Activated naive CD8-positive, alpha-beta T cell treated with anti-CD3 and anti-CD28 coated beads for 36 hours (primary cell): Measurements from ENCODE around the gene FGD2. TPM values are rescaled to one million over a fixed set of nuclear protein-coding genes. Genes with fewer than 3 reads are reported as not detected.
"Not testable (repeated sequence)": the region's sequence is repeated elsewhere in the genome, so short reads cannot be mapped to it uniquely, and the experiment has no call there.

Experiments used
- DNase-seq: peaks from one replicate; pipeline ENCODE4 v3.0.0; 2021
- H3K27ac Mint-ChIP-seq: one replicate; pipeline ENCODE4 v1.8.0; 2022; ENCODE audit warnings: mild to moderate bottlenecking, moderate library complexity, mixed read lengths
- H3K27me3 Mint-ChIP-seq: one replicate; pipeline ENCODE4 v1.8.0; 2022; ENCODE audit warnings: mild to moderate bottlenecking, mixed read lengths
- H3K36me3 Mint-ChIP-seq: one replicate; pipeline ENCODE4 v1.8.0; 2021; ENCODE audit warnings: mild to moderate bottlenecking, mixed read lengths
- H3K4me1 Mint-ChIP-seq: one replicate; pipeline ENCODE4 v1.8.0; 2021; ENCODE audit warnings: mixed read lengths
- H3K4me3 Mint-ChIP-seq: one replicate; pipeline ENCODE4 v1.8.0; 2022; ENCODE audit warnings: mild to moderate bottlenecking, moderate library complexity, mixed read lengths
- H3K9me3 Mint-ChIP-seq: one replicate; pipeline ENCODE4 v1.8.0; 2022; ENCODE audit warnings: mixed read lengths
- total RNA-seq, 2 experiments: library from RNA; stranded (reverse); gene quantifications; one replicate each; pipeline ENCODE4 v1.2.3, GENCODE V29; 2021

The FGD2 gene
- total RNA-seq, 2 experiments from 2014 or later = 1.7 to 1.8 TPM

DNA sequence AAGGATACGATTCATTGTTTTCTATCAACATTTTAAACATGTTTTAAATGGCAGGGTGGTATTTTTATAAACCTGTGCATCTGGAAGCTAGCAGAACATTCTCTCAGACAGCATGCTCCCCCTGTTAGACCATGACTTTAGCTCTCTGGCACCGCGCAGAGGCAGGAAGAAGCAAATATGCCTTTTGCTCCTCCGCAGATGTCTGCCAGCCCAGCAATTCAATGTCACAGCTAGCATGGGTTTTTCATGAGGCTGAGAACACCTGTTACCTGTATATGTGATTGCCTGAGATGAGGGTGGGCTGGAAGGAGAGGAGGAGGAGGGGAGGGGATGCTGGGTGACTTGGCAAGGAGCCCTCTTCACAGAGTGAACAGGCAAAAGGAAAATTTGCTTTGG lies 26.1 kb upstream of the FGD2 start:
- H3K4me1 Mint-ChIP-seq = peaks cover 19% of the 10 kb centered on the region
- H3K27me3 Mint-ChIP-seq = no peaks in the 10 kb centered on the region
- peak overlapping the region; percentile 6 for H3K27ac Mint-ChIP-seq
- peaks cover 11% of the 10 kb centered on the region for H3K36me3 Mint-ChIP-seq
- no peaks in the 10 kb centered on the region for H3K9me3 Mint-ChIP-seq
- no peak for DNase-seq
- no peak overlapping the region for H3K4me3 Mint-ChIP-seq

DNA sequence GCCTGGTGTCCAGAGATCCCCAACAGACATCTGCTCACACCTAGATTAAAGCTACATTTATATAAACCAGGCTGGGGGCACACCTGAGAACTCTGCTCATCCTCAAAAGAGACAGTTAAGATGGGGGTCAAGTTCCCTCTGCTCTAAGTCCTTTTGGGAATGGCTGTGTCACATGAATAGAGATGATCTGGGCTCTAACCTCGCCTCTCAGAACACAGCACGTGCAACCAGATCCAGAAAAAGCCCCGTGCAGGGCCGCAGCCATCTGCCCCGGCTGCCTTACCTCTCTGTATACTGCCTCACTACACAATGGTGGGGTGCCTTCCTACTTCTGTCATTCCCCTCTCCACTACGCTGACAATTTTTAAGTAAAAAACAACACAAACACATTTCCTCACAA lies 25.3 kb upstream of the FGD2 start:
- no peak overlapping the region for H3K27ac Mint-ChIP-seq

DNA sequence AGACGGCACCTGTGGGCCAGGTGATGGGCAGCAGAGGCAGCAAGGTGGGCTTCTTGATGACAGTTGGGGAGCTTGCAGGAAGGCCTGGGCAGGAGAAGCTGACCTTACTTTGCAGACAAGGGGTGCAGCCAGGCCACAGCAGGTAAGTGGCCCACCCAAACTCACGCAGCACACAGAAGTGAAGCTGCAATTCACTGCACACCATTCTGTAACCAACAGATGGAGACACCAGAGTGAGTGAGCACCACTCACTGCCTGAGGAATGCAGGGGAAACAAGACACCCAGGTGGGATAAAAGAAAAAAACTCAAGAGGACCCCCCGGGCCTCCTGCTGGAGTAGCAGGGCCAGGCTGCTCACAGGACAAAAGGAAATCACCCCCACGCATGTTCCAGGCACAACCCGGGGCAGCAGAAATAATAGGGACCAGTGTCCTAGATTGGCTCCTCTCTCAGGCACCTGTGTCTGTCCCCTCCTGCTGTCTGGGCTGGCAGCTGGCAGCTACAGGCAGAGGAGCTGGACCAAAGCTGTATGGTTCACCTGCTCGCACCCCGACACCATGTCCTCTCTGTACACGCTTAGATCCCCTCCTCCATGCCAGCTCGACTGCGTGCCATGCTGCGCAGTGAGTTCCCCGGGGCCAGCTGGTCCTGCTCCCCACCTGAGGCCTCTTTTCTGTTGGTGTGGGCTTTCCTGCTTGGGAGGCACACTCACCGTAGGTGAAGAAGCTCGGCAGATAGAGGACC lies 24.4 kb upstream of the FGD2 start:
- no peaks in the 10 kb centered on the region for H3K27me3 Mint-ChIP-seq
- H3K9me3 Mint-ChIP-seq = no peaks in the 10 kb centered on the region
- no peak for DNase-seq
- no peak overlapping the region for H3K4me3 Mint-ChIP-seq
- peak overlapping the region; percentile 6 for H3K27ac Mint-ChIP-seq
- peaks cover 19% of the 10 kb centered on the region for H3K4me1 Mint-ChIP-seq
- peaks cover 9% of the 10 kb centered on the region for H3K36me3 Mint-ChIP-seq

More for the DNA sequence above, 25.3 kb upstream of the FGD2 start:
- no peak for DNase-seq
- Mint-ChIP-seq H3K4me3 (no peak overlapping the region), H3K36me3 (peaks cover 9% of the 10 kb centered on the region), H3K27me3 (no peaks in the 10 kb centered on the region), H3K4me1 (peaks cover 19% of the 10 kb centered on the region), H3K9me3 (no peaks in the 10 kb centered on the region)

- Mint-ChIP-seq H3K9me3 (no peaks in the 10 kb centered on the region), H3K4me1 (peaks cover 26% of the 10 kb centered on the region), H3K4me3 (no peak overlapping the region), H3K27me3 (no peaks in the 10 kb centered on the region), H3K36me3 (peaks cover 5% of the 10 kb centered on the region), H3K27ac (no peak overlapping the region)
- DNase-seq = no peak
Observed at GRCh38 chr6:36983538-36983937, 21.9 kb upstream of the FGD2 start.

DNA sequence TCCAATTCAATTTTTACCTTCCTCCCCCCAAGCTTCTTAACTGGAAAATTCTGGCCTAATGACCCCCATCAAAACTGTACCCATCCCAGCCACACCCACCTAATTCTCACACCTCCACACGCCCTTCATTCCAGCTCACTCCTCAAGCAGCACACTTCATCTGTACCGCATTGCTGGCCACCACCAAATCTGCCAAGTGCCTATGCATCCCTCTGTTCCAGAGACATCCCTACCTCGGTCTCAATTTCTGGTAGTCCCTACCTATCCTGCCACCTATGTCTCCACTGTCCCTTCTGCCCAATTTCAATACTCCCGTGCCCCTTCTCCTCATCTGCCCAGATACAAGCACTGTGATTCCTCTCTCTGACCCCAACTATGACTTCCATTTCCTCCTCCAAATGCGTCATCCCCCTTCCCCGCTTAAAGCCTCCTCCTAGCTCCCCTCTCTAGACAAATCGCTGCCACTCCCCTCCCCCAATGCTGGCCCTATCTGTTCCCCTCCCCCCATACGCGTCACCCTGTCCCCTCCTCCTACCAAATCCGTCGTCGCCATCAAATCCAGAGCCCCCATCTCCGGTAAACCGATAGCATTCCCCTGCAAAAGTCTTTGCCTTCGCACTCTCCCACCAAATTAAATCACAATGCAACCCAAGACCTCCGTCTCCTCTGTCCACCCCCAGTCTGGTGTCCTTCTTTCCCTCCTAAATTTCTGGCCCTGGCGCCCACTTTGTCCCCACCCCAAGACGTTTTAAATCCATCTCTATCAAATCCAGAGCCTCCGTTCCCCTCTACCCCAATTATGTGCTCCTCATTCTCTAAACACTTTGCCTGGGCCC lies 20.7 kb upstream of the FGD2 start:
- H3K27me3 Mint-ChIP-seq = no peaks in the 10 kb centered on the region
- DNase-seq = peak; percentile 61
- no peak overlapping the region for H3K27ac Mint-ChIP-seq
- peaks cover 5% of the 10 kb centered on the region for H3K36me3 Mint-ChIP-seq
- peaks cover 21% of the 10 kb centered on the region for H3K4me1 Mint-ChIP-seq
- H3K4me3 Mint-ChIP-seq = no peak overlapping the region
- no peaks in the 10 kb centered on the region for H3K9me3 Mint-ChIP-seq

DNA sequence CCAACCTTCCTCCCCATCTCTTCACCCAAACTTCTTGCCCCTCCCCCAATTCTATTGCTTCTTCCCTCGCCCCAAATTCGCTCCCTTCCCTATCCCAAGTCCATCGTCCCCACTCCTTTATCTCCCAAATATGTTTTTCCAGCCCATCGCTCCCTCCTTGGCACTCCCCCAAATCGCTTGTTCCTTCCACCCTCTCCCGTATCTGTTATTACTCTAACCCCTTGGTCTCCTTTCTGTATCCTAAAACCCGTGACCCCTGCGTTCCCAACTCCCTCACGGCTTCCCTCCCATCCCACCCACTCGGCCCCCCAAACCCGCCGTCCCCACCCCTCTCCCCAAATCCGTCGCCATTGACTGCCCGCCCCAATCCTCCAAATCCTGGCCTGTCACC lies 20.0 kb upstream of the FGD2 start:
- H3K27me3 Mint-ChIP-seq = no peaks in the 10 kb centered on the region
- H3K4me1 Mint-ChIP-seq = peaks cover 18% of the 10 kb centered on the region
- H3K27ac Mint-ChIP-seq = no peak overlapping the region
- DNase-seq = no peak
- H3K4me3 Mint-ChIP-seq = no peak overlapping the region
- H3K9me3 Mint-ChIP-seq = no peaks in the 10 kb centered on the region
- peaks cover 5% of the 10 kb centered on the region for H3K36me3 Mint-ChIP-seq

DNA sequence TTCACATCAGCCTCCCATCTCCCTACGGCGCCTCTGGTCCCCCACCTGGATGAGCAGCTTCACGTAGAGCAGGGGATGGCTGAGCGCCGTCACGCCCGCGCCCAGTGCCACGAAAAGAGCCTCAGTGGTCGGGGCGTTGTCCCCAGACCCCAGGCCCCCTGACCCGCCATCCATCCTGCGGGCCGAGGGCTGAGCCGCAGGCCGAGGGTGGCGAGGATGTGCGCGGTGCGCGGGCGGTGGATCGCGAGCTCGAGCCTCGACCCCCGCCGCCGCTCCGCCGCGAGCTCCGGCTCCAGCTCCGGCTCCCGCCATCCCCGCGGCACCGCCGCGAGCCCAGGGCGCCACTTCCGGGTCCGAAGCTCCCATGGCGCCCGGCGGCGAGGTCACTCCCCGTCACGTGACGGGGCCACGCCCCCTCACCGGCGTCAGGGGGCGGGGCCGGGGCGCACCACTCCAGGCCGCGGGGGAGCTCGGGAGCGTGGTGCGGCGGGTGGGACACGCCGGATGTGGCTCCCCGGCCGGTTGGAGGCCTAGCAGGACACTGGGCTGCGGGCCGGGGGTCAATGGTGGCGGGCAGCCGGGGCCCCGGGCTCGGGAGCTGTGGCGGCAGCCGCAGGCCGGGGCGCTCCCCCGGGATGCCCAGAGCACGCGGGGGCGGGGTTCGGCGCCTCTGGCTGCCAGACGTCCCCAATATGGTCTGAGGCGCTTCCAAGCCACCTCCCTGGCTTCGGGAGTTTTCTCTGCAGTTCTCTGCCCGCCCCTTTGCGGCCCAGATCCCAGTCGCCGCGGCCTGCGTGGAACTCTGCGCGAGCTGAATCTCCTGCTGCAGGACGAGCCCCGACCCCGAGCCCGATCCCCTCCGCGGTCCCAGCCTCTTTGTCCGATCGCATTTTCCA lies 19.4 kb upstream of the FGD2 start, which contains the start of gene MTCH1:
TSS of gene MTCH1 (minus strand) at position 389 of the 896 bp plus-strand sequence. CDS start at position 366, 23 bp downstream.
- H3K36me3 Mint-ChIP-seq = peaks cover 5% of the 10 kb centered on the region
- peaks cover 15% of the 10 kb centered on the region for H3K4me1 Mint-ChIP-seq
- no peaks in the 10 kb centered on the region for H3K9me3 Mint-ChIP-seq
- H3K27me3 Mint-ChIP-seq = no peaks in the 10 kb centered on the region
- H3K27ac Mint-ChIP-seq = peak within 1 kb of the TSS; percentile 97
- peak within 1 kb of the TSS; percentile 97 for H3K4me3 Mint-ChIP-seq
- peak; percentile 92 for DNase-seq

GRCh38 chr6:36986704-36987047 lies 18.8 kb upstream of the FGD2 start:
- H3K36me3 Mint-ChIP-seq = peaks cover 4% of the 10 kb centered on the region
- no peaks in the 10 kb centered on the region for H3K9me3 Mint-ChIP-seq
- no peaks in the 10 kb centered on the region for H3K27me3 Mint-ChIP-seq
- no peak for DNase-seq
- peaks cover 11% of the 10 kb centered on the region for H3K4me1 Mint-ChIP-seq
- H3K4me3 Mint-ChIP-seq = peak overlapping the region; percentile 97
- H3K27ac Mint-ChIP-seq = peak overlapping the region; percentile 97

- Mint-ChIP-seq H3K4me3 (no peak overlapping the region), H3K4me1 (peaks cover 7% of the 10 kb centered on the region), H3K27me3 (no peaks in the 10 kb centered on the region), H3K36me3 (peaks cover 2% of the 10 kb centered on the region), H3K27ac (no peak overlapping the region), H3K9me3 (no peaks in the 10 kb centered on the region)
- DNase-seq = no peak
Observed at GRCh38 chr6:36989264-36989663, 16.2 kb upstream of the FGD2 start.

GRCh38 chr6:36990401-36990800 lies 15.1 kb upstream of the FGD2 start:
- not testable (repeated sequence) for H3K4me3 Mint-ChIP-seq, DNase-seq, H3K4me1 Mint-ChIP-seq, H3K36me3 Mint-ChIP-seq, H3K27me3 Mint-ChIP-seq, H3K9me3 Mint-ChIP-seq, H3K27ac Mint-ChIP-seq

DNA sequence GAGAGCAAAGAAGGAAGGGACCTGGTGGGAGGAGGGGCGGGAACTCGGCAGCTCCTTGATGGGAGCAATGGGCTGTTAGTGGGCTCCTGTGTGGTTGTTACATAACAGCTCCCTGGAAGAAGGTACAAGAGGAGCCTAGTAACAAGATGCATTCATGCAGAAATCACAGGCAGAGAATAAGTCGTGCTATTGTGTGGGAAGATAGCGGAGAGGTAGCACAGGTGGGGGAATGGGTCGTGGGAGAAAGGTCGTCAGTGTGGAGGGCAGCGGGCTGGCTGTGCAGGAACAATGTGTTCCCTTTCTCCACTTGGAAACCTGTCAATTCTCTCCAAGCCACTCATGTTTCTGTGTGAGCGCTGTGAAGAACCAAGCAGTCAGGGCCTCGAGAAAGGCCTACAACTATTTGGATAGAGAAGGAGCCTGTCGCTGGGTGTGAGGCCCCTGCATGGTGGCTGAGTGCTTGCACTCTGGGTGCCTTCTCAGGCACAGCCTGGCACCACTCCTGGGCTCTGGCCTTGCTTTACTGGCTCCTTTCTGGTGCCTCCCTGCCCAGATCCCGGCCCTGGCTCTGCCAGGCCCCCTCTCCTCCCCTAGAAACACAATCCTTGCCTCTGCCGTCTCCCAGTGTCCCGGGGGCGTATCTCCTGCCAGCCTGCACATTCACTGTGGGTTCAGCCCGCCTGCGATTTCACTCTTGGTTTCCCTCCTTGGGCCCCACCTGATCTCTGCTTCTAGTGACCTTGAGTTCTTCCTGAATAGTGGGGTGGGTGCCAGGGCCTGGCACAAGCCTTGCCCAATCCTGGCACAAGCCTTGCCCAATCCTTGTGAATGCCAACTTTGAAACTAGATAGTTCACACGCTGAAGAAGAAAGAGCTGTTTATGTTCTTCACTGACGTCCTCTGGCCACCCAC lies 7.4 kb upstream of the FGD2 start:
- H3K27ac Mint-ChIP-seq = no peak overlapping the region
- no peaks in the 10 kb centered on the region for H3K9me3 Mint-ChIP-seq
- no peaks in the 10 kb centered on the region for H3K36me3 Mint-ChIP-seq
- DNase-seq = no peak
- no peaks in the 10 kb centered on the region for H3K27me3 Mint-ChIP-seq
- no peak overlapping the region for H3K4me3 Mint-ChIP-seq
- H3K4me1 Mint-ChIP-seq = no peaks in the 10 kb centered on the region

- DNase-seq = no peak
- no peaks in the 10 kb centered on the region for H3K4me1 Mint-ChIP-seq
Observed at GRCh38 chr6:36998723-36999038, 6.8 kb upstream of the FGD2 start.

DNA sequence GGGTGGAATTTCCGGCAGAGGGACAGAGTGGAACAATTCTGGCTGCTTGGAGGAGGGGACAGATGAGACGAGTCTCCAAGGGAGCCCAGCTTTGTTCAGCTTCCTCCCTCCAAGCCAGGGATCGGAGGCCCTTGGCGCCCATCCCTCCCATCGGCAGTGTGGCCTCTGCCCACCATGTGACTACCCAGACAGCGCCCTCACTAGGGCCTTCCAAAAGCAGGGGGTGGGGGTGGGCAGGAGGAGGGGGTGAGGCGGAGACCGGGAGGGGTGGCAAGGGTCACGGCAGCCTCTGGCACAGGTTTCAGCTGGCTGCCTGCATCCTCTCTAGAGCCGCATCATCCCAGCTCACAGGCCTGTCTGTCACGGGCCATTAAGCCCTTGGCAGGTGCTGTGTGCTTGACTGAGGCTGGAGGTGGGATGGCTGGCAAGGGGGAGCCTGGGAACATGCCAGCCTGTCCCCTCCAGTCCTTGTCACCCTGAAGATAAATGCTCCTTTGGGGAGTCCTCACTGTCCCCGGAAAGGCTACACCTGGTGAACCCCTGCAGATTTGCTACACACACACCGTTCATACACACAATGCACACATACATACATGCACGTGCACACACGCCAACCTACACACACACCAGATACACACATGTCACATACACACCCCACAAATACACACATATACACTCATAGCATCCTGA lies 6.2 kb upstream of the FGD2 start:
- Mint-ChIP-seq H3K4me3 (no peak overlapping the region), H3K9me3 (no peaks in the 10 kb centered on the region), H3K36me3 (no peaks in the 10 kb centered on the region), H3K27ac (no peak overlapping the region), H3K4me1 (no peaks in the 10 kb centered on the region), H3K27me3 (no peaks in the 10 kb centered on the region)
- DNase-seq = no peak

More at GRCh38 chr6:36998723-36999038, 6.8 kb upstream of the FGD2 start:
- Mint-ChIP-seq H3K27me3 (no peaks in the 10 kb centered on the region), H3K36me3 (no peaks in the 10 kb centered on the region), H3K4me3 (no peak overlapping the region), H3K9me3 (no peaks in the 10 kb centered on the region), H3K27ac (no peak overlapping the region)

DNA sequence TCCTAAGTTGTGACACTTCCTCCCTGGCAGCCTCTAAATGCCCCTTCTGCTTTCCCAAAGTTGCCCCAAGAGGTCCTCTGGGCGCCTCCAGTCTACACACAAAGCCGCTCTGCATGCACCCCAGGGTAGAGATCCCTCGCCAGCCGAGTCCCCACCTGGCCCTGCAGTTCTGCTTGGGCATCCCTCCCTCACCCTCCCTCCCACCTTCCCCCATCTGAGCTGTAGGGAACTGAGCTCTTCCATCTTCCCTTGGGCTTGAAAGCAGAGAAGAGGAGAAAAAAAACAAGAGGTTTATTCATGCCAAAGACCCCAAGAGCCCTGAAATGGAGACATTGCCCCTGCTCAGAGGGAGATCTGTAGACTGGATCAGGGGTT lies 5.7 kb upstream of the FGD2 start:
- Mint-ChIP-seq H3K27ac (no peak overlapping the region), H3K27me3 (no peaks in the 10 kb centered on the region), H3K4me1 (no peaks in the 10 kb centered on the region), H3K36me3 (no peaks in the 10 kb centered on the region), H3K9me3 (no peaks in the 10 kb centered on the region), H3K4me3 (no peak overlapping the region)
- DNase-seq = no peak
